ENCODE measurements around the gene G6PC1. TPM values are rescaled to one million over a fixed set of nuclear protein-coding genes. Genes with fewer than 3 reads are reported as not detected.
A peak's percentile ranks its signal among the peaks of the same experiment; 100 is the strongest.

G6PC1 gene
- total and polyA plus RNA-seq, 2 of the 13 experiments (the other 11 are each of a cell fraction or from before 2014, with no cell fraction given), result 1.7 to 37.9 TPM

DNA sequence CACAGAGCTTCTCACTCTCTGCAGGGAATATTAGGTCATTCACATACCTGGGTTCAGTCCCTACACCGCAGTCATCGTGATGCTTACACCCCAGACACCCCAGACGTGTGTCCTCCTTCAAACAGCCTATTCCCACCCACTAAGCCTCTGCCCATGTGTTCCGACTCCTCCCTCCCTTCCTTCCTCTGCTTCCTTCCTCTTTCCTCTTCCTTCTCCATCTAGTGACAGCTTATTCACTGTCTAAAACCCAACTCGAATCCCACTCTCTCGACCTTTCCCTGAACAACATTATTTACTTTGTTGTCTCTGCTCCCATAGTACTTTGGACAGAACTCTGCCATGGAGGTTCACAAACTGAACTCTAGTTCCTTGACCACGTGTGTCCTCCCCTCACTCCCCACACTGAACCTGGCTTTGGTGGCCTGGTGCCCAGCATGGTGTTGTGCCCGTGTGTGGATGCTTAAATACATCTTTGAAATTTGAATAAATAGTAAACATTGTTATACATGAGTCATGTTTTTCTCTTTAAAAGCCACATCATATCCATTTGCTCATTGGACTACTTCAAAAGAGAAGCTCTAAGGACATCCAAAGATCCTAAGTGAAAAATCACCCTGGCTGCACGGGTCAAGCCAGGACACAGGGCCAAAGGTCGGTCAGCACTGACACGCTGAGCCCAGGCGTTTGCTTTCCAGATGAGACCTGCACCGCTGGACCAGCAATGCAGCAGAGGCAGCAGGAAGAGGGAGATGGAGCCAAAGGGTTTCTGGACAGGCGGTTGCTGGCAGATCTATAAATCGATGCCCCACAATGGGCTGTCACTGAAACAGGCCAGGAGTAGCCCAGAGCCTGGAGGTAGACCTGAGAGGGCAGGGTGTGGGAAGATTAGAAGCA lies 14.1 kb upstream of the G6PC1 start (continued):
- TF ChIP-seq, protein P1, sequence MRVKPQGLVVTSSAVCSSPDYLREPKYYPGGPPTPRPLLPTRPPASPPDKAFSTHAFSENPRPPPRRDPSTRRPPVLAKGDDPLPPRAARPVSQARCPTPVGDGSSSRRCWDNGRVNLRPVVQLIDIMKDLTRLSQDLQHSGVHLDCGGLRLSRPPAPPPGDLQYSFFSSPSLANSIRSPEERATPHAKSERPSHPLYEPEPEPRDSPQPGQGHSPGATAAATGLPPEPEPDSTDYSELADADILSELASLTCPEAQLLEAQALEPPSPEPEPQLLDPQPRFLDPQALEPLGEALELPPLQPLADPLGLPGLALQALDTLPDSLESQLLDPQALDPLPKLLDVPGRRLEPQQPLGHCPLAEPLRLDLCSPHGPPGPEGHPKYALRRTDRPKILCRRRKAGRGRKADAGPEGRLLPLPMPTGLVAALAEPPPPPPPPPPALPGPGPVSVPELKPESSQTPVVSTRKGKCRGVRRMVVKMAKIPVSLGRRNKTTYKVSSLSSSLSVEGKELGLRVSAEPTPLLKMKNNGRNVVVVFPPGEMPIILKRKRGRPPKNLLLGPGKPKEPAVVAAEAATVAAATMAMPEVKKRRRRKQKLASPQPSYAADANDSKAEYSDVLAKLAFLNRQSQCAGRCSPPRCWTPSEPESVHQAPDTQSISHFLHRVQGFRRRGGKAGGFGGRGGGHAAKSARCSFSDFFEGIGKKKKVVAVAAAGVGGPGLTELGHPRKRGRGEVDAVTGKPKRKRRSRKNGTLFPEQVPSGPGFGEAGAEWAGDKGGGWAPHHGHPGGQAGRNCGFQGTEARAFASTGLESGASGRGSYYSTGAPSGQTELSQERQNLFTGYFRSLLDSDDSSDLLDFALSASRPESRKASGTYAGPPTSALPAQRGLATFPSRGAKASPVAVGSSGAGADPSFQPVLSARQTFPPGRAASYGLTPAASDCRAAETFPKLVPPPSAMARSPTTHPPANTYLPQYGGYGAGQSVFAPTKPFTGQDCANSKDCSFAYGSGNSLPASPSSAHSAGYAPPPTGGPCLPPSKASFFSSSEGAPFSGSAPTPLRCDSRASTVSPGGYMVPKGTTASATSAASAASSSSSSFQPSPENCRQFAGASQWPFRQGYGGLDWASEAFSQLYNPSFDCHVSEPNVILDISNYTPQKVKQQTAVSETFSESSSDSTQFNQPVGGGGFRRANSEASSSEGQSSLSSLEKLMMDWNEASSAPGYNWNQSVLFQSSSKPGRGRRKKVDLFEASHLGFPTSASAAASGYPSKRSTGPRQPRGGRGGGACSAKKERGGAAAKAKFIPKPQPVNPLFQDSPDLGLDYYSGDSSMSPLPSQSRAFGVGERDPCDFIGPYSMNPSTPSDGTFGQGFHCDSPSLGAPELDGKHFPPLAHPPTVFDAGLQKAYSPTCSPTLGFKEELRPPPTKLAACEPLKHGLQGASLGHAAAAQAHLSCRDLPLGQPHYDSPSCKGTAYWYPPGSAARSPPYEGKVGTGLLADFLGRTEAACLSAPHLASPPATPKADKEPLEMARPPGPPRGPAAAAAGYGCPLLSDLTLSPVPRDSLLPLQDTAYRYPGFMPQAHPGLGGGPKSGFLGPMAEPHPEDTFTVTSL (CRISPR knock-in tag; IDR thresholded peaks at IDR 0.05; ENCODE audit: borderline replicate concordance), result peak; percentile 68; the same call in 1 of the 2 replicates
- TF ChIP-seq ZNF674 (CRISPR knock-in tag; IDR thresholded peaks at IDR 0.05; ENCODE audit: low read depth) (no peak), SALL1 (CRISPR knock-in tag; IDR thresholded peaks at IDR 0.05) (peak; percentile 97), IKZF1 (IDR thresholded peaks at IDR 0.05) (peak; percentile 98; the same call in 1 of the 2 replicates), AKAP8 (CRISPR knock-in tag; IDR thresholded peaks at IDR 0.05) (no peak; the same call in 1 of the 2 replicates), FOXM1 (CRISPR knock-in tag; IDR thresholded peaks at IDR 0.05) (no peak), TEAD3 (CRISPR knock-in tag; optimal IDR thresholded peaks at IDR 0.05; ENCODE audit: borderline replicate concordance) (peak; percentile 54), HOXD1 (CRISPR knock-in tag; IDR thresholded peaks at IDR 0.05) (no peak; the same call in 1 of the 2 replicates), KDM4B (CRISPR knock-in tag; IDR thresholded peaks at IDR 0.05) (peak; percentile 57; the same call in 1 of the 2 replicates), MIER3 (CRISPR knock-in tag; IDR thresholded peaks at IDR 0.05; ENCODE audit: borderline replicate concordance) (peak; percentile 89), SYNCRIP (IDR thresholded peaks at IDR 0.05; ENCODE audit: insufficient read depth, low read depth, low read length) (no peak), NFKB2 (CRISPR knock-in tag; IDR thresholded peaks at IDR 0.05; ENCODE audit: borderline replicate concordance) (peak; percentile 72; the same call in 1 of the 2 replicates), ZSCAN9 (CRISPR knock-in tag; IDR thresholded peaks at IDR 0.05; ENCODE audit: borderline replicate concordance) (no peak), ZNF775 (CRISPR knock-in tag; IDR thresholded peaks at IDR 0.05; ENCODE audit: borderline replicate concordance) (no peak)
- TF ChIP-seq, protein P2, sequence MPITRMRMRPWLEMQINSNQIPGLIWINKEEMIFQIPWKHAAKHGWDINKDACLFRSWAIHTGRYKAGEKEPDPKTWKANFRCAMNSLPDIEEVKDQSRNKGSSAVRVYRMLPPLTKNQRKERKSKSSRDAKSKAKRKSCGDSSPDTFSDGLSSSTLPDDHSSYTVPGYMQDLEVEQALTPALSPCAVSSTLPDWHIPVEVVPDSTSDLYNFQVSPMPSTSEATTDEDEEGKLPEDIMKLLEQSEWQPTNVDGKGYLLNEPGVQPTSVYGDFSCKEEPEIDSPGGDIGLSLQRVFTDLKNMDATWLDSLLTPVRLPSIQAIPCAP (CRISPR knock-in tag; IDR thresholded peaks at IDR 0.05; ENCODE audit: low read depth), result peak; percentile 75; the same call in 1 of the 2 replicates
- TF ChIP-seq, protein P3, sequence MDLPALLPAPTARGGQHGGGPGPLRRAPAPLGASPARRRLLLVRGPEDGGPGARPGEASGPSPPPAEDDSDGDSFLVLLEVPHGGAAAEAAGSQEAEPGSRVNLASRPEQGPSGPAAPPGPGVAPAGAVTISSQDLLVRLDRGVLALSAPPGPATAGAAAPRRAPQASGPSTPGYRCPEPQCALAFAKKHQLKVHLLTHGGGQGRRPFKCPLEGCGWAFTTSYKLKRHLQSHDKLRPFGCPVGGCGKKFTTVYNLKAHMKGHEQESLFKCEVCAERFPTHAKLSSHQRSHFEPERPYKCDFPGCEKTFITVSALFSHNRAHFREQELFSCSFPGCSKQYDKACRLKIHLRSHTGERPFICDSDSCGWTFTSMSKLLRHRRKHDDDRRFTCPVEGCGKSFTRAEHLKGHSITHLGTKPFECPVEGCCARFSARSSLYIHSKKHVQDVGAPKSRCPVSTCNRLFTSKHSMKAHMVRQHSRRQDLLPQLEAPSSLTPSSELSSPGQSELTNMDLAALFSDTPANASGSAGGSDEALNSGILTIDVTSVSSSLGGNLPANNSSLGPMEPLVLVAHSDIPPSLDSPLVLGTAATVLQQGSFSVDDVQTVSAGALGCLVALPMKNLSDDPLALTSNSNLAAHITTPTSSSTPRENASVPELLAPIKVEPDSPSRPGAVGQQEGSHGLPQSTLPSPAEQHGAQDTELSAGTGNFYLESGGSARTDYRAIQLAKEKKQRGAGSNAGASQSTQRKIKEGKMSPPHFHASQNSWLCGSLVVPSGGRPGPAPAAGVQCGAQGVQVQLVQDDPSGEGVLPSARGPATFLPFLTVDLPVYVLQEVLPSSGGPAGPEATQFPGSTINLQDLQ (CRISPR knock-in tag; IDR thresholded peaks at IDR 0.05), result no peak
- TF ChIP-seq, protein P4, sequence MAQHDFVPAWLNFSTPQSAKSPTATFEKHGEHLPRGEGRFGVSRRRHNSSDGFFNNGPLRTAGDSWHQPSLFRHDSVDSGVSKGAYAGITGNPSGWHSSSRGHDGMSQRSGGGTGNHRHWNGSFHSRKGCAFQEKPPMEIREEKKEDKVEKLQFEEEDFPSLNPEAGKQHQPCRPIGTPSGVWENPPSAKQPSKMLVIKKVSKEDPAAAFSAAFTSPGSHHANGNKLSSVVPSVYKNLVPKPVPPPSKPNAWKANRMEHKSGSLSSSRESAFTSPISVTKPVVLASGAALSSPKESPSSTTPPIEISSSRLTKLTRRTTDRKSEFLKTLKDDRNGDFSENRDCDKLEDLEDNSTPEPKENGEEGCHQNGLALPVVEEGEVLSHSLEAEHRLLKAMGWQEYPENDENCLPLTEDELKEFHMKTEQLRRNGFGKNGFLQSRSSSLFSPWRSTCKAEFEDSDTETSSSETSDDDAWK (CRISPR knock-in tag; IDR thresholded peaks at IDR 0.05), result no peak

All from HepG2 (cell line).